KMS-11 (cell line): Measurements from ENCODE around the gene LCE1F.

Source experiments
- H2AFZ ChIP-seq: fragments of 200-600 bp; sonication (generic); 2 replicates; pipeline ENCODE4 v1.6.1; 2016; ENCODE audit warnings: antibody characterized with exemption, mixed run types, low read depth
- H3K27ac ChIP-seq: fragments of 200-600 bp; sonication (generic); 2 replicates; pipeline ENCODE4 v1.6.1; 2016; ENCODE audit warnings: mild to moderate bottlenecking, mixed run types
- H3K27me3 ChIP-seq: fragments of 200-600 bp; sonication (generic); 2 replicates; pipeline ENCODE4 v1.6.1; 2017; ENCODE audit warnings: mild to moderate bottlenecking, low read depth, mixed run types, moderate library complexity; ENCODE audit not compliant: insufficient read depth
- H3K36me3 ChIP-seq: fragments of 200-600 bp; sonication (generic); 2 replicates; pipeline ENCODE4 v1.6.1; 2017; ENCODE audit warnings: mild to moderate bottlenecking, mixed run types; ENCODE audit not compliant: insufficient read depth
- H3K4me1 ChIP-seq: fragments of 200-600 bp; sonication (generic); 2 replicates; pipeline ENCODE4 v1.6.1; 2016; ENCODE audit warnings: mild to moderate bottlenecking, low read depth, mixed run types; ENCODE audit not compliant: poor library complexity, severe bottlenecking
- H3K4me2 ChIP-seq: fragments of 200-600 bp; sonication (generic); 2 replicates; pipeline ENCODE4 v1.7.0; 2016; ENCODE audit warnings: mild to moderate bottlenecking, mixed run types
- H3K4me3 ChIP-seq: fragments of 200-600 bp; sonication (generic); IDR thresholded peaks from 2 replicates; pipeline ENCODE4 v1.6.1; 2017; ENCODE audit warnings: low read depth, low read length, mixed read lengths; ENCODE audit not compliant: insufficient read depth
- H3K79me2 ChIP-seq: fragments of 200-600 bp; sonication (generic); 2 replicates; pipeline ENCODE4 v1.6.1; 2016; ENCODE audit warnings: low read depth, mixed run types; ENCODE audit not compliant: insufficient read depth
- H3K9ac ChIP-seq: fragments of 200-600 bp; sonication (generic); 2 replicates; pipeline ENCODE4 v1.6.1; 2016; ENCODE audit warnings: mild to moderate bottlenecking, mixed run types
- H4K20me1 ChIP-seq: fragments of 200-600 bp; sonication (generic); 2 replicates; pipeline ENCODE4 v1.6.1; 2016; ENCODE audit warnings: mild to moderate bottlenecking, mixed run types; ENCODE audit not compliant: insufficient read depth
- TF ChIP-seq, protein P1 (sequence below): fragments of 200-600 bp; sonication (generic); conservative IDR thresholded peaks from 2 replicates; pipeline ENCODE4 v1.6.1; 2017; ENCODE audit warnings: low read depth, mild to moderate bottlenecking, antibody characterized with exemption, low read length, moderate library complexity, mixed read lengths

The LCE1F gene

DNA sequence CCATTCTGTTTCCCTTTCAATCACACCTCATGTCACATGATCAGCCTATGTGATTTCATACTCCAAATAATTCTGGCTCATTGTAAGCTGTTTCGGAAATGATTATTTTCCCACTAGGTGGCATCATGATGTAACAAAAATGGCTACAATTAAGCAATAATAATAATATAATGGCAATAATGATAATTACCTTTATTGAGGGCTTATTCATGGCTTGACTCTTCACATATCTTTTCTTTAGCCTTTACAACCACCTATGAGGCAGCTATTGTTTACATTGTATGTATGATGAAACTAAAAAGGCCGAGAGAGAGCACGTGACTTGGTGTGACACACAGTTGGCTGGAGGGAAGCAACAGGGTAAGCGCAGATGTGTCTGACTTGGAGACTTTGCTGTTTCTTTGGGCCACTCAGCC lies 29.6 kb upstream of the LCE1F start:
- TF ChIP-seq, protein P1, sequence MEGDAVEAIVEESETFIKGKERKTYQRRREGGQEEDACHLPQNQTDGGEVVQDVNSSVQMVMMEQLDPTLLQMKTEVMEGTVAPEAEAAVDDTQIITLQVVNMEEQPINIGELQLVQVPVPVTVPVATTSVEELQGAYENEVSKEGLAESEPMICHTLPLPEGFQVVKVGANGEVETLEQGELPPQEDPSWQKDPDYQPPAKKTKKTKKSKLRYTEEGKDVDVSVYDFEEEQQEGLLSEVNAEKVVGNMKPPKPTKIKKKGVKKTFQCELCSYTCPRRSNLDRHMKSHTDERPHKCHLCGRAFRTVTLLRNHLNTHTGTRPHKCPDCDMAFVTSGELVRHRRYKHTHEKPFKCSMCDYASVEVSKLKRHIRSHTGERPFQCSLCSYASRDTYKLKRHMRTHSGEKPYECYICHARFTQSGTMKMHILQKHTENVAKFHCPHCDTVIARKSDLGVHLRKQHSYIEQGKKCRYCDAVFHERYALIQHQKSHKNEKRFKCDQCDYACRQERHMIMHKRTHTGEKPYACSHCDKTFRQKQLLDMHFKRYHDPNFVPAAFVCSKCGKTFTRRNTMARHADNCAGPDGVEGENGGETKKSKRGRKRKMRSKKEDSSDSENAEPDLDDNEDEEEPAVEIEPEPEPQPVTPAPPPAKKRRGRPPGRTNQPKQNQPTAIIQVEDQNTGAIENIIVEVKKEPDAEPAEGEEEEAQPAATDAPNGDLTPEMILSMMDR, result peak; percentile 58
- H3K27ac ChIP-seq, result no peak overlapping the region
- no peaks in the 10 kb centered on the region for H4K20me1 ChIP-seq
- no peak overlapping the region for H3K4me3 ChIP-seq
- no peaks in the 10 kb centered on the region for H3K4me1 ChIP-seq
- no peaks in the 10 kb centered on the region for H3K27me3 ChIP-seq
- H3K4me2 ChIP-seq, result no peak overlapping the region
- no peaks in the 10 kb centered on the region for H3K36me3 ChIP-seq
- no peak overlapping the region for H2AFZ ChIP-seq
- no peaks in the 10 kb centered on the region for H3K79me2 ChIP-seq
- no peak overlapping the region for H3K9ac ChIP-seq

DNA sequence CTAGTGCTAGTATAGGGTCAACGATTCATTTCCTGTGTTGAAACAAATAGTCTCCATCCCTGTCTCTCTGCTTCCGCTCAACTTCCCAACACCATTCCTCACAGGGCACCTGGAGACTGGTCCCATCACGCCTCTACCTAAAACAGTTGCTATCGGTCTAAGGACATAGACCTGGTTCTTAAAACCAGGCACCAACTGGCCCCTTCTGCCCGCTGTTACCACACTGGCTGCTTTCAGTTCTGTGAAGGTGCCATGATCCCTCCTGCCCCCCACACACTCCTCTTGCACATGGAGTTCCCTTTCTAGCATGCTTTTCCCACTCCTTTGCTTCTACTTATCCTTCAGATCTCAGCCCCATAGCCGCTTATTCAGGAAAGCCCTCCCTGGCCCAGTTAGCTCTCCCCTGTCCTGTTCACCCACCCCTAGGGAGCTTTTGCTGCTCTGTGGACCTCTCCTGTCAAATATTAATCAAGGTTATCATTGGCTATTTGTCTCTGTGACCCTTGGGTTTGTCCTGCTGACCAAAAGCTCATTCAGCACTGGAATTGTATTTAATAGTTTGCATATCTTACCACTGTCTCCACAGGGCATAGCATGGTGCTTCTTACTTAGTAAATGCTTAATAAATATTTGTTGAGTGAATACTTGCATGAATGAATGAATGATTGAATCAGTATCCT lies 29.0 kb upstream of the LCE1F start:
- H3K4me1 ChIP-seq, result no peaks in the 10 kb centered on the region
- no peaks in the 10 kb centered on the region for H4K20me1 ChIP-seq
- no peaks in the 10 kb centered on the region for H3K27me3 ChIP-seq
- no peak overlapping the region for H2AFZ ChIP-seq
- TF ChIP-seq, protein P1, result no peak
- no peak overlapping the region for H3K9ac ChIP-seq
- no peaks in the 10 kb centered on the region for H3K36me3 ChIP-seq
- no peak overlapping the region for H3K4me2 ChIP-seq
- no peak overlapping the region for H3K27ac ChIP-seq
- H3K4me3 ChIP-seq, result no peak overlapping the region
- H3K79me2 ChIP-seq, result no peaks in the 10 kb centered on the region

DNA sequence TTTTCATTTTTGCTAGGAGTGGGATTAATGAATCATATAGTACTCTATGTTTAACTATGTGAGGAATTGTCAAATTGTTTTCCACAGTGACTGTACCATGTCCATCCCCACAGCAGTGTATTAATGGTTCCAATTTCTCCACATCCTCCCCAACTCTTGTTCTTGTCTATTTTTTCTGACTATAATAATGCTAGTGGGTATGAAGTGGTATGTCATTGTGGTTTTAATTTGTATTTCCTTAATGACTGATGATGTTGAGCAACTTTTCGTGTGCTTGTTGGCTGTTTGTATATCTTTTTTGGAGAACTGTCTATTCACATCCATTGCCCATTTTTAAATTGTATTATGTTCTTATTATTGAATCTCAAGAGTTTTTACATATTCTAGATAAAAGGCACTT lies 27.1 kb upstream of the LCE1F start:
- H2AFZ ChIP-seq, result no peak overlapping the region
- no peak overlapping the region for H3K27ac ChIP-seq
- TF ChIP-seq, protein P1, result no peak
- no peaks in the 10 kb centered on the region for H3K27me3 ChIP-seq
- H3K9ac ChIP-seq, result no peak overlapping the region
- no peaks in the 10 kb centered on the region for H3K36me3 ChIP-seq
- no peaks in the 10 kb centered on the region for H3K4me1 ChIP-seq
- no peaks in the 10 kb centered on the region for H3K79me2 ChIP-seq
- no peaks in the 10 kb centered on the region for H4K20me1 ChIP-seq
- H3K4me2 ChIP-seq, result no peak overlapping the region
- no peak overlapping the region for H3K4me3 ChIP-seq

DNA sequence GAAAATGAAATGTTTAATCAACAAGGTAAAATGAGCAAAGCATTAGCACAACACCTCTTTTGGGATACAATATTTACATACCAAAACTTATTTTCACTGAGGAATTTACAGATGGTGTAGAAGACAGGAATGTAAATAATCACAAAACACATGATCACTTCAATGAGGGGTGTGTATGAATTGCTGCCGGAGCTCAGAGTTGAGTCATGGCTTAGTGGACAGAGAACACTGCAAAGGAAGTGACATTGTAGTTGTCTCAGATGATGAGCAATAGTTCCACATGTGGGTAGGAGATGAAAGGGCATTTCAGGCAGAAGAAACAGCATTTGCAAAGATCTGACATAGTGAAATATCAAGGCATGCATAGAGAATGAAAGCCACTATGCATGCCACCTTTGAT lies 22.7 kb upstream of the LCE1F start:
- Histone ChIP-seq H3K4me1 (no peaks in the 10 kb centered on the region), H3K9ac (no peak overlapping the region), H3K79me2 (no peaks in the 10 kb centered on the region), H2AFZ (no peak overlapping the region), H3K27me3 (no peaks in the 10 kb centered on the region), H3K4me2 (no peak overlapping the region), H4K20me1 (no peaks in the 10 kb centered on the region), H3K27ac (no peak overlapping the region), H3K36me3 (no peaks in the 10 kb centered on the region), H3K4me3 (no peak overlapping the region)
- TF ChIP-seq, protein P1, result no peak
